Measurements from ENCODE around the gene IL17C. TPM values are rescaled to one million over a fixed set of nuclear protein-coding genes. Genes with fewer than 3 reads are reported as not detected.

IL17C gene
- total and polyA plus RNA-seq, 2 donors (not counting 3 experiments of a cell fraction or from before 2014, with no cell fraction given) = 0.17 TPM; not detected in 1

DNA sequence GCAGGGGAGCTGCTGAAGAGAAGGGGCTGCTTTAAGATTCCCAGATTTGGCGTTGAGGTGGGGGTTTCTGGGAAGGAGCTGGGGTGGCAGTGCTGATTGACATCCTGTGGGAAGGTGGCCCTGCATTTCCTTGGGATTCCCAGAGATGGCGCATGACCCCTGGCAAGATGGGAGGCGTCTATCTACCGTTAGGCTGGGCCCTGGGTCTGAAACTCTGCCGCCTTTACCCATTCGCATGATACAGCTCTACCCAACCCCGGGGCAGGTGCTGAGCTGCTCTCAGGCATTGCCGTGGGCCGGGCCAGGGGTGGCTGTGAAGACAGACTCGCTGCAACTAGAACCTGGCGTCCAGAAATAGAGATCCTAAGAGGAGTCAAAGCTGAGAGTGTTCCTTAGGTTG is 34.4 kb downstream of the IL17C start:
- ChIA-PET CTCF (interaction anchor here (0.8 to 1.6 kb wide), 6 partner anchors 13 to 65 kb away, joined by 3 to 5 read pairs (median 3); no protein-coding TSS in a partner anchor), POLR2A (no interaction called here)

More for the DNA sequence above, 34.4 kb downstream of the IL17C start:
- dilution Hi-C loops (cut with MboI; ENCODE audit: extremely low pct_ligation_motif_present, low sequenced_read_pairs) (no loop called here), intact Hi-C loops (cut with micrococcal nuclease) (no loop called here)
- Histone ChIP-seq H3K9me3 (replicated peaks; ENCODE audit: control insufficient read depth, insufficient read depth, low read length) (no peaks in the 10 kb centered on the region), H3K9ac (replicated peaks; ENCODE audit: extremely low read depth, insufficient read depth, low read length) (no peak overlapping the region), H3K27me3 (ENCODE audit: control insufficient read depth in 2 of 2, insufficient read depth in 2 of 2, low read length in 2 of 2) (no peaks in the 10 kb centered on the region), H3K4me1 (ENCODE audit: control insufficient read depth, extremely low read depth, insufficient read depth, low read length) (no peaks in the 10 kb centered on the region), H3K27ac (ENCODE audit: insufficient read depth, low read depth, low read length) (no peak overlapping the region), H3K4me3 (replicated peaks in 1 of 3; ENCODE audit: insufficient read depth in 1 of 3, low read depth in 1 of 3, low read length in 3 of 3) (no peak overlapping the region), H3K4me2 (ENCODE audit: insufficient read depth, low read length) (no peak overlapping the region), H4K20me1 (replicated peaks; ENCODE audit: control insufficient read depth, extremely low read depth, insufficient read depth, low read length) (no peaks in the 10 kb centered on the region), H3K79me2 (ENCODE audit: control insufficient read depth, insufficient read depth, low read length) (no peaks in the 10 kb centered on the region), H3K9me1 (replicated peaks; ENCODE audit: control insufficient read depth, extremely low read depth, insufficient read depth, low read length) (no peaks in the 10 kb centered on the region), H2AFZ (ENCODE audit: low read depth, low read length) (no peak overlapping the region), H3K36me3 (ENCODE audit: control insufficient read depth in 2 of 2, extremely low read depth in 1 of 2, insufficient read depth in 2 of 2, low read length in 2 of 2) (peaks cover 0 to 2% of the 10 kb centered on the region in 2 experiments)
- BruUV-seq (replicated peaks) = no TSS peak
- DNase-seq (ENCODE audit: low read depth, low spot score) (no peak), FAIRE-seq (peak; percentile 33)
- no peak for TF ChIP-seq POLR2AphosphoS5 (IDR thresholded peaks at IDR 0.05; ENCODE audit: insufficient read depth, low read depth, low read length)
- no peak for TF ChIP-seq MYC (IDR thresholded peaks at IDR 0.05; ENCODE audit: low read depth, low read length)
- TF ChIP-seq FOS (IDR thresholded peaks at IDR 0.05; ENCODE audit: borderline replicate concordance, insufficient read depth, low read length) = no peak
- no peak for TF ChIP-seq GATA2 (IDR thresholded peaks at IDR 0.05; ENCODE audit: insufficient read depth, insufficient read length, low read depth, low read length)
- TF ChIP-seq, protein P1, sequence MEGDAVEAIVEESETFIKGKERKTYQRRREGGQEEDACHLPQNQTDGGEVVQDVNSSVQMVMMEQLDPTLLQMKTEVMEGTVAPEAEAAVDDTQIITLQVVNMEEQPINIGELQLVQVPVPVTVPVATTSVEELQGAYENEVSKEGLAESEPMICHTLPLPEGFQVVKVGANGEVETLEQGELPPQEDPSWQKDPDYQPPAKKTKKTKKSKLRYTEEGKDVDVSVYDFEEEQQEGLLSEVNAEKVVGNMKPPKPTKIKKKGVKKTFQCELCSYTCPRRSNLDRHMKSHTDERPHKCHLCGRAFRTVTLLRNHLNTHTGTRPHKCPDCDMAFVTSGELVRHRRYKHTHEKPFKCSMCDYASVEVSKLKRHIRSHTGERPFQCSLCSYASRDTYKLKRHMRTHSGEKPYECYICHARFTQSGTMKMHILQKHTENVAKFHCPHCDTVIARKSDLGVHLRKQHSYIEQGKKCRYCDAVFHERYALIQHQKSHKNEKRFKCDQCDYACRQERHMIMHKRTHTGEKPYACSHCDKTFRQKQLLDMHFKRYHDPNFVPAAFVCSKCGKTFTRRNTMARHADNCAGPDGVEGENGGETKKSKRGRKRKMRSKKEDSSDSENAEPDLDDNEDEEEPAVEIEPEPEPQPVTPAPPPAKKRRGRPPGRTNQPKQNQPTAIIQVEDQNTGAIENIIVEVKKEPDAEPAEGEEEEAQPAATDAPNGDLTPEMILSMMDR (IDR thresholded peaks at IDR 0.05; ENCODE audit: extremely low read depth in 1 of 2, insufficient read depth in 1 of 2, low read depth in 1 of 2, low read length in 2 of 2) = peak in 1 of 2 donors; percentile 39
- TF ChIP-seq, protein P2, sequence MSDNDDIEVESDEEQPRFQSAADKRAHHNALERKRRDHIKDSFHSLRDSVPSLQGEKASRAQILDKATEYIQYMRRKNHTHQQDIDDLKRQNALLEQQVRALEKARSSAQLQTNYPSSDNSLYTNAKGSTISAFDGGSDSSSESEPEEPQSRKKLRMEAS (IDR thresholded peaks at IDR 0.05; ENCODE audit: insufficient read depth, insufficient read length) = no peak

All from endothelial cell of umbilical vein (primary cell).